Inflammatory macrophage treated with lipopolysaccharide for 1 hour (primary cell): ENCODE data around the gene LDB3.
"Not testable (repeated sequence)": the region's sequence is repeated elsewhere in the genome, so short reads cannot be mapped to it uniquely, and the experiment has no call there.

Source experiments
- DNase-seq, 2 donors: peaks; one replicate each; pipeline ENCODE4 v3.0.0-alpha.2; 2020 to 2022

LDB3 gene

DNA sequence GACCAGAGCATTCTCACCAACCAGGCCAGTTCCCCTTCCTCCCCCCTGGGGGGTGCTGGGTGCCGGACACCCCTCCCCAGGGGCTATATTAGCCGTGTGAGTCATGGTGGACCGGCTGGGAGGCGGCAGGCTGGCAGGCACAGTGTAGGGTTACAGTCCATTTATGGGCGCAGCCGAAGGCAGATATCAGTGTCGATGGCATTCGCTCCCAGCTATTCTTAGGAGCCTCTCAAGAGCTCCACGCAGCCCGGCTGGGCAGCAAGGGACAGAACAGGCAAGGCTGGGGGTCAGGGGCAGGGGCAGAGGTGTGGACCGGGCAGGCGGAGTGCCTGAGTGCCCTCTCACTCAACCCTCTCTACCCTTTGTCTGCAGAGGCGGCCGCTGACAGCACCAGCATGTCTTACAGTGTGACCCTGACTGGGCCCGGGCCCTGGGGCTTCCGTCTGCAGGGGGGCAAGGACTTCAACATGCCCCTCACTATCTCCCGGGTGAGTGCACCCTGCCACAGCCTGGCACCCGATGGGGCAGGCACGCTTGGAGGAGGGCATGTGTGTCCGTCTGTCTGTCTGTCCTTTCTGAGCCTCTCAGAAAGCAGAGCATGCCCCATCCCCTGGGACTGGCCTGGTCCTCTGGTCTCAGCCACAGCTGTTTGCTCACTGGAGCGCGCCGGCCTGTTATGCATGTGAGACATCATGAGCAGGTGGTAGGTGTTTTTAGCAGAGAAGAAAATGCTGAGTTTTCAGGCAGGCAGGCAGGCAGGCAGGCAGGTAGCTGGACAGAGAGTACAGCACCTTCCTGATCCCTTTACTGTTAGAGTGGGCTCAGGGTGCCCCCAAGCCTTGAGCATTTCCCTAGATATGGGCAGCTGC lies at the start of gene LDB3:
TSS of gene LDB3 (plus strand) at position 215 of the 869 bp plus-strand sequence. CDS start at position 396, 181 bp downstream.
- DNase-seq, result no peak

DNA sequence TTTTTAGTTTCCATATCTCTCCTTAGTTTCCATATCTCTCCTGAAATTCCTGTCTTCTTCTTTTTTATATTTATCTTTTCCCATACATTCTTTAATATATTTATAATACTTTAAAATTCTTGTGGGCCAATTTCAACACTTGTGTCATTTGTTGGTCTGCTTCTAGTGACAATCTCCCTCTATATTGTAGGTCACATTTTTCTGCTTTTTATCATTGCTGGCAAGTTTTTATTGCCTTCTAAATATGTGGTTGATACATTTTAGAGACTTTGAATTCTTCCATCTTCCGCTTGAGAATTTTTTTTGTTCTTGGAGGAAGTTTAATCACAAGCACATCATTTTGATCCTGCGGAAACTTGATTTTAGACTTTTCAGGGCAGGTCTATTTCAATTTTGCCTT lies 40.0 kb upstream of the LDB3 start:
- no peak for DNase-seq

- DNase-seq, result no peak
Observed at GRCh38 chr10:86630079-86630478, 38.2 kb upstream of the LDB3 start.

GRCh38 chr10:86632009-86632800 lies 36.1 kb upstream of the LDB3 start:
- no peak for DNase-seq

GRCh38 chr10:86632951-86633350 lies 35.4 kb upstream of the LDB3 start:
- DNase-seq, result no peak

DNA sequence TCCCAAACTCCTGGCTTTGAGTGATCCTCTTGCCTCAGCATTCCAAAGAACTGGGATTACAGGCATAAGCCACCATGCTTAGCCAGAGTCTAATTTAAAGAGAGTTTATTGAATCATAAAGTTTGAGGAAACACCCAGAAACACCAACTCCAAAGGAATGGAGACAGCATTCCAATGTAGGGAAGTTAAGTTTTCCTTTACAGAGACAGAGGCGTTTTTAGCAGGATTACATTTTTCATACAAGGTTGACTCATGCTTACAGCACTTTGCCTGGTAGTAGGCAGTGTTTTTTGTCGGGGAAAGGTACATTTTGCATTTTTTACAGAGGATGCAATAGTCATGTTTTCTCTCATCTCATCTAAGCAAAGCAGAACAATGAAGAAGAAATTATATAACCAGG lies 32.9 kb upstream of the LDB3 start:
- no peak for DNase-seq

GRCh38 chr10:86636311-86636710 lies 32.0 kb upstream of the LDB3 start:
- DNase-seq, result no peak

DNA sequence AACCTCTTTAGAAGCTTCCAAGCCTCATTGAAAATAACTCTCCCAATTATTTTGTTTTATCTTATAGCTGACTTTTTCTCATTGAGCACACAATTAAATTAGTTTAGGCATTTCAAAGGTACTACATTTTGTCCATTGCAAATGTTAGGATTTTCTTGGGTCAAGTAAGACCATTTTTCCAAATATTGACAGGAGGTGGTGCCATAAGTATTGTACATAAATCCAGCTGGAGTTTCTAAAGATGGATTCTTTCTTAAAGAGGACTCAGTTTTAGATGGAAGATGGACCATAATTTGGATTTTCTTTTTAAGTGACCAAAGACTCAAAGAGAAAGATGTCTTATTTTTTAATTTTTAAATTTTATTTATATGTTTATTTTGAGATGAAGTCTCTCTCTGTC lies 26.3 kb upstream of the LDB3 start:
- no peak for DNase-seq

- no peak for DNase-seq
Observed at GRCh38 chr10:86642499-86642898, 25.8 kb upstream of the LDB3 start.

GRCh38 chr10:86644152-86644793 lies 24.0 kb upstream of the LDB3 start:
- DNase-seq, result no peak

DNA sequence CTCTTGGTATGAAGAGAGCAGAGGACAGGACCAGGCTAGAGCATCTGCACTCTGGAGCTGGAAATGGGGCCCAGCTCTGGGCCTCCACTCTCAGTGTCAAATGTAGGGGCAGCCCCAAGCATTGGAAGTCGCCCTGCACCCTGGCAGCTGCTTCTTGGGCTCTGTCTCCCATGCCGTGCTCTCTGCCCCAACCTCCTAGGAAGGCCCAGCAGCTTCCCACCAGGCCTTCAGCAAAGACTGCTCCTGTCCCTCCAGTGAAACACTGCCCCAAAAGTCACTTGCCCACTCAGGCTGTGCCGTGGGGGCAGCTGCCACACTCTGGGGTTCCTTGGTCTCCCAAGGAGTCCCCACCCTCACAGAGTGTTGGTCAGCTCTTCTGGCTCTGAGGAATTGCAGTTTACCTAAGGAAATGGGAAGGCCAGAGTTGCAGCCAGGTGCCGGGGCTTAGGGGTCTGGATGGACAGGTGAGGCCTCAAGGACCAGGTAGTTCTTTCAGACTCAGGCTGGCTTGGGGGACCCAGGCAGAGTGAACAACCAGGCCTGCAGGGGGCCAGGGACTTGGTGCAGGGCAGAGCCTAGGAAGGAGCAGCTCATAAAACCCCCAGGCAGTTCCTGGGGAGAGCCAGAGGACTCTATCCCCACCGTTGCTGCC lies 23.4 kb upstream of the LDB3 start:
- DNase-seq, result no peak

DNA sequence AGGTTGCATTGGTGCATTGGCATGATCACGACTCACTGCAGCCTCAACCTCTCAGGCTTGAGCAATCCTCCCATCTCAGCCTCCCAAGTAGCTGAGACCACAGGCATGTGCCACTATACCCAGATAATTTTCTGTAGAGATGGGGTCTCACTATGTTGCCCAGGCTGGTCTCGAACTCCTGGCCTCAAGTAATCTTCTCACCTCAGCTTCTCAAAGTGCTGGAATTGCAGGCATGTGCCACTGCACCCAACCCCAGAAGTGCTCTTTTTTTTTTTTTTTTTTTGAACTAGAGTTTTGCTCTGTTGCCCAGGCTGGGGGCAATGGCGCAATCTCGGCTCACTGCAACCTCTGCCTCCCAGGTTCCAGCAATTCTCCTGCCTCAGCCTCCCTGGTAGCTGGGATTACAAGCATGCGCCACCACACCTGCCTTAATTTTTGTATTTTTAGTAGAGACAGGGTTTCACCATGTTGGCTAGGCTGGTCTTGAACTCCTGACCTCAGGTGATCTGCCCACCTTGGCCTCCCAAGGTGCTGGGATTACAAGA lies 22.6 kb upstream of the LDB3 start:
- DNase-seq, result not testable (repeated sequence)

- DNase-seq, result no peak
Observed at GRCh38 chr10:86646532-86646931, 21.8 kb upstream of the LDB3 start.

GRCh38 chr10:86646933-86647332 lies 21.4 kb upstream of the LDB3 start:
- no peak for DNase-seq

DNA sequence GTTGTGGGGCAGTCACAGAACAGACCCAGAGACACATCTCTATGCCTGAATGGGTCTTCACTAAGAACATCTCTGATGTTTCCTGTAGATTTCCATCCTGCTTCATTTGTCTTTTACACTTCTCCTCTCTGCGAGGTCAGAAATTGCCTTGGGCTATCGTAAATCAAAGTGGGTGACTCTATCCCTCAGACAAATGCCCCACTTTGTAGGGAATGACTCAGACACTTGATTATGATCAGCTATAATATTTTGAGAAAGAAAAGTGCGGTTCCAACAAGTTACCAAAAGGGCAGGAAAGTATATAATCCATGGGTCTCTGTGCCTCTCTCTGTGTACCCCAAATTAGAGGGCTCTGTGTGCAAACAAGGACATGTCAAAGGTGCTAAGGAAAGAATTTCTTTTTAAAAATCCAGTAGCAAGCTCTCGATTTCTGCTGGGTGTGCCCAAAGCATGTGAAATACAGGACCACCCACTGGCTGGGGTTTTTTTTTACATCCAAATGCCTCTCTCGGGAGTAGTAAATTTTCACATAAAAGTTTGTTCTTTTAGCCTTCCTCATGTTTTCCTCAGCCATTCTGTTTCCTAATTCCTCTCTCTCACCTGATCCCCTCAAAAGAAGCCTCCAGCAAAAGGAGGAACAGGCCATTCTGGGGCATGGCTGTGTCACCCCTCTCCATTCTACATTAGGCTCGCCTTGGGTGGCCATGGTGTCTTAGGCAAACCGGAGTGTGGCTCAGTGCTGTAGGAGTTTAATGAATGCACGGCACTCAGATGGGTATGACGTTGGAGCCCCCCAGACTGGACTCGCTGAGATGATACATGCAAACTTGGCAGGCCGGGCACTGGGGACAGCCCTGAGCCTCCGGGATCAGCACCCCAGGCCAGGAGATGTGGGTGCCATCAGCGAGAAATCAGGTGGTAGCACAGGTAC lies 20.3 kb upstream of the LDB3 start:
- no peak for DNase-seq

- DNase-seq, result no peak
Observed at GRCh38 chr10:86648704-86649427, 19.4 kb upstream of the LDB3 start.

- DNase-seq, result no peak
Observed at GRCh38 chr10:86649471-86650150, 18.7 kb upstream of the LDB3 start.

DNA sequence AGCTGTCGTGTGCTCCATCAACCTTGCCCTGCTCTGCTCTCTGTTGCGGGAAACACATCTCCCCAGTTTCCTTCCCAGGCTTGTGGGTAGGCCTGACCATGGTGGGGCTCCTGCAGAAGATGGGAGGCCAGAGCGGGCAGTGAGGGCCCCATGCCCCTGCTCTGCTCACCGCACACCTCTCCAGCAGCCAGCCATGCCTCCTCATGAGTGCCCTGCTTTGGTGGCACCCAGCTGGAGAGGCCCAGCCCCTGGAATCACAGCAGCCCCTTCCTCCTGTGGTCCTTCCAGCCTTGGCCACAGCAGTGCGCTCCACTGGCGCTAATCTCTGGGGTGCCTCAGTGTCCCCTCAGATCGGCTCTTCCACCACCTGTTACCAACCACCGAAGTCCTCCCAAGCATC lies 18.2 kb upstream of the LDB3 start:
- no peak for DNase-seq

DNA sequence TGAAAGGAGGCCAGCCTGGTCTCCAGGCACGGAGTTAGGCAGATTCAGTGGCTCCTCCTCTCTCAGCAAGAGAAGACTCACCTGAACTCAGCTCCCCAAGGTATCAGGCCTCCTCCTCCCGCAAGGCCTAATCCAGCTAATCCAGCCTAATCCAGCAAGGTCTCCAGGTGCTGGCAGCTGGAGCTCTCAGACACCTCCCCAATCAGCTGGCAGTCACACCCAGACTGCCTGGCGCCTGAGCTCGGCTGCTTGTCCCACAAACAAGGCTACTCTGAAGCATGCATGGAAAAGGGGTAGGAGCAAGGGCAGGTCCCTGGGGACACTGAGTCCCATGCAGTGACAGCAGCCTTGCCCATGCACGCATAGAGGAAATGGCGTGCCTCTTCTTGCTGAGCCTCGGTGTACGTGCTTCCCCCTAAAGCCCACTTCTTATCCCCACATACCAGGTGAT lies 17.3 kb upstream of the LDB3 start:
- DNase-seq, result no peak
